SU-DHL-6 (cell line): ENCODE results near the gene ZNF175.

Experiments used
- H2AFZ ChIP-seq: fragments of 200-600 bp; sonication (generic); 2 replicates; pipeline ENCODE4 v1.6.1; 2014; ENCODE audit warnings: low read depth, mild to moderate bottlenecking, moderate library complexity, mixed read lengths, antibody characterized with exemption, low read length; ENCODE audit not compliant: severe bottlenecking
- H3F3A ChIP-seq: fragments of 200-600 bp; shearing (Covaris generic); 2 replicates; pipeline ENCODE4 v1.6.0; 2016; ENCODE audit warnings: antibody characterized with exemption, mild to moderate bottlenecking; ENCODE audit not compliant: insufficient read depth
- H3K27ac ChIP-seq: fragments of 200-600 bp; sonication (generic); 2 replicates; pipeline ENCODE4 v1.5.1; 2016; ENCODE audit warnings: low read depth, mild to moderate bottlenecking, low read length, moderate library complexity, mixed read lengths
- H3K27me3 ChIP-seq: fragments of 200-600 bp; sonication (generic), shearing (Covaris generic); 2 replicates; pipeline ENCODE4 v1.6.0; 2014; ENCODE audit warnings: mild to moderate bottlenecking, low read length
- H3K36me3 ChIP-seq: fragments of 200-600 bp; sonication (generic); 2 replicates; pipeline ENCODE4 v1.6.1; 2014; ENCODE audit warnings: mild to moderate bottlenecking, low read length, mixed read lengths
- H3K4me2 ChIP-seq: fragments of 300-600, 200-600 bp; shearing (Covaris generic), sonication (generic); 2 replicates; pipeline ENCODE4 v1.6.0; 2014; ENCODE audit warnings: low read length, low read depth, mild to moderate bottlenecking; ENCODE audit not compliant: poor library complexity, severe bottlenecking
- H3K4me3 ChIP-seq: fragments of 200-600 bp; sonication (generic); 2 replicates; pipeline ENCODE4 v1.5.1; 2014; ENCODE audit warnings: antibody characterized with exemption, low read length, mild to moderate bottlenecking, mixed read lengths; ENCODE audit not compliant: insufficient read depth, poor library complexity, severe bottlenecking
- H3K79me2 ChIP-seq: fragments of 200-600 bp; sonication (generic); 2 replicates; pipeline ENCODE4 v1.6.1; 2014; ENCODE audit warnings: mild to moderate bottlenecking, low read length, moderate library complexity; ENCODE audit not compliant: insufficient read depth
- H3K9ac ChIP-seq: fragments of 200-600 bp; sonication (generic); 2 replicates; pipeline ENCODE4 v1.7.0; 2014; ENCODE audit warnings: mild to moderate bottlenecking, low read length
- H3K9me2 ChIP-seq: fragments of 200-600 bp; sonication (generic); replicated peaks from 2 replicates; pipeline ENCODE4 v1.6.1; 2014; ENCODE audit warnings: low read length; ENCODE audit not compliant: insufficient read depth
- H3K9me3 ChIP-seq: fragments of 200-600 bp; sonication (generic); 2 replicates; pipeline ENCODE4 v1.6.1; 2014; ENCODE audit warnings: low read length, mixed read lengths; ENCODE audit not compliant: insufficient read depth
- H4K20me1 ChIP-seq: fragments of 200-600 bp; sonication (generic); 2 replicates; pipeline ENCODE4 v1.6.1; 2014; ENCODE audit warnings: low read depth, mild to moderate bottlenecking, antibody characterized with exemption, low read length, moderate library complexity, mixed read lengths
- CTCF ChIP-seq: fragments of 200-600 bp; sonication (generic); IDR thresholded peaks from one replicate; pipeline ENCODE4 v1.5.1; 2017; ENCODE audit warnings: antibody characterized with exemption, mild to moderate bottlenecking, low read length, moderate library complexity; ENCODE audit not compliant: insufficient read depth, poor library complexity, severe bottlenecking
- EZH2phosphoT487 ChIP-seq: fragments of 200-600 bp; sonication (generic), shearing (Covaris generic); conservative IDR thresholded peaks from 2 replicates; pipeline ENCODE4 v1.6.1; 2018; ENCODE audit warnings: mild to moderate bottlenecking, antibody characterized with exemption, low read length, moderate library complexity, mixed read lengths

Gene ZNF175

GRCh38 chr19:51559240-51559639 lies 11.8 kb upstream of the ZNF175 start:
- Histone ChIP-seq H3K9ac (no peak overlapping the region), H3K4me3 (no peak overlapping the region), H3K4me2 (no peak overlapping the region), H3K27ac (no peak overlapping the region), H3K27me3 (no peaks in the 10 kb centered on the region), H3K36me3 (no peaks in the 10 kb centered on the region), H3K9me3 (no peaks in the 10 kb centered on the region), H3K9me2 (no peaks in the 10 kb centered on the region), H4K20me1 (no peaks in the 10 kb centered on the region), H3K79me2 (no peaks in the 10 kb centered on the region), H3F3A (no peaks in the 10 kb centered on the region), H2AFZ (no peak overlapping the region)
- TF ChIP-seq CTCF: no peak

GRCh38 chr19:51560339-51560738 lies 10.7 kb upstream of the ZNF175 start:
- H2AFZ ChIP-seq: no peak overlapping the region
- H4K20me1 ChIP-seq: no peaks in the 10 kb centered on the region
- no peak overlapping the region for H3K27ac ChIP-seq
- H3K9ac ChIP-seq: no peak overlapping the region
- H3K9me2 ChIP-seq: no peaks in the 10 kb centered on the region
- no peak overlapping the region for H3K4me3 ChIP-seq
- no peak overlapping the region for H3K4me2 ChIP-seq
- H3K36me3 ChIP-seq: no peaks in the 10 kb centered on the region
- TF ChIP-seq CTCF (no peak), EZH2phosphoT487 (no peak)
- no peaks in the 10 kb centered on the region for H3K79me2 ChIP-seq
- H3K27me3 ChIP-seq: no peaks in the 10 kb centered on the region
- no peaks in the 10 kb centered on the region for H3F3A ChIP-seq
- H3K9me3 ChIP-seq: no peaks in the 10 kb centered on the region

GRCh38 chr19:51564791-51565190 lies 6.3 kb upstream of the ZNF175 start:
- Histone ChIP-seq H3K4me2 (no peak overlapping the region), H2AFZ (no peak overlapping the region), H3K27me3 (no peaks in the 10 kb centered on the region)

More at GRCh38 chr19:51564791-51565190, 6.3 kb upstream of the ZNF175 start:
- no peaks in the 10 kb centered on the region for H4K20me1 ChIP-seq
- no peaks in the 10 kb centered on the region for H3K79me2 ChIP-seq
- no peaks in the 10 kb centered on the region for H3F3A ChIP-seq
- H3K36me3 ChIP-seq: no peaks in the 10 kb centered on the region
- no peak overlapping the region for H3K4me3 ChIP-seq
- TF ChIP-seq EZH2phosphoT487 (no peak), CTCF (no peak)
- no peaks in the 10 kb centered on the region for H3K9me3 ChIP-seq
- H3K9ac ChIP-seq: no peak overlapping the region
- no peaks in the 10 kb centered on the region for H3K9me2 ChIP-seq
- no peak overlapping the region for H3K27ac ChIP-seq
